Uterine smooth muscle cell (primary cell): ENCODE results near the gene CASP4. TPM values are rescaled to one million over a fixed set of nuclear protein-coding genes. Genes with fewer than 3 reads are reported as not detected.

Source experiments
- total RNA-seq: library from RNA; depleted of rRNA; stranded (reverse); fragments of >200 nt; gene quantifications from 2 replicates; pipeline ENCODE4 v1.2.3, GENCODE V29; 2014

Gene CASP4
- 139 and 163 TPM in 2 replicates for total RNA-seq

DNA sequence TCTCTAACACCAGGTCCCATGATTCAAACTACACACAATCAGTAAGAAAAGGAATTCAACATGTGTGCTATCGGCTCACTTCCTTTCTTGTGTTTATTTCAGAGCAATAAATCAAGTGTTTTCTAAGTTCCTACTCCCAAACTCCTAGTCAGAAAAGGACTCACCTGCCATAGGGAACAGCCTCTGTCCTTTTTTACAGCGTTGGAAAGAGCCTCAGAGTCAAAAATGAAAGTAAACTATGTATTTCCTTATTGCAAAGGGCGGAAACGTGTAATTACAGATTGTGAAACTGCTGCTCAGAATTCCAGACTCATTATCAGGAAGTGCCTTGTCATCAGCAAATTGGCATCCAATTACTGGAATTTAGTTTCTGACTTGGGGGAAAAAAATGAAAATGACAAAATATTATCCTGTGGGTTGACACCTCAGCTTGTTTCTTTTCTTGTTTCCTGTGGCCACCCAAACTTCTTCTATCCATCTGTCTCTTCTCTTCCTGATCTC is at the start of gene CASP4:
TSS of gene CASP4 (minus strand) at position 220 of the 501 bp plus-strand sequence. CDS start at position 171, 49 bp downstream.

DNA sequence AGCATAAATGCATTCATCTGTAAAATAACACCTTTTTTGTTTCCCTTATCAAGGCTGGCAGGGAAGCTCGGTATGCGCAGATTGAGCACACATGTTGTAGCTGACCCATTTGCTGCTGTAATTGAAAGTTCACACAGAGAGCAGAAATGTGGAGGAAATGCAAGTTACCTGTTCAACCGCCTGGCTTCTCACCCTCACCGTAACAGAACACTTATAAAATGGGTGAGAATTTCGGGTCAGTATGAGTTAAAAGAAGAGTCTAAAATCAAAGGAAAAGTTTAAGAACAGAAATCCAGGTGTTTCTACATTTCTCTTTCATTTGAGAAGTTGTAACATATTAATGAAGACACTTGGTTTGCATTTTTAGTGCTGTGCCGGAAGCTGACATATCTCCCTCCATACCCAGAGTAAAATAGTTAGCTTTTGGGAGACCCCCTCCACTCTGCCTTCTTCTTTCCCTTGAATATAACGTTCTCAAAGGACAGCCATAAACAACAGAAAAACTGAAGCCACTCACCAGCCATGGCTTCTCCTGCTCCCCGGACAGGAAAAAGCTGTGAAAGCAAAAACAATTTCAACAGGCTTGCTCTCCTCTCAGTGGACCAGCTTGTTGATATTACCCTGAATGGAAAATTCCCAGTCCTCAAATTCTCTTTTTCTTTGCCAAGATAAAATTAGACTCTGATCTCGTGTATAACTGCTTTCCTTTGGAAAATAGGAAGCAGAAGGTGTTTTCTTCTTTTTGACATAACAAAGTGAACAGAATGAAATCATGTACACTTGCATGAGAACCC is 70.3 kb downstream of the CASP4 start, which contains the start of gene CASP12:
TSS of gene CASP12 (minus strand) at position 570 of the 794 bp plus-strand sequence.

Other genes starting within 250 kb of the CASP4 start
- not detected in 2 replicates for gene CASP12, start 70.1 kb downstream of the CASP4 start, total RNA-seq
- not detected in 2 replicates for gene CASP5, start 54.6 kb upstream of the CASP4 start, total RNA-seq
- gene CASP1, start 66.6 kb upstream of the CASP4 start, total RNA-seq: 8.5 and 10.2 TPM in 2 replicates
- 2.8 and 5.2 TPM in 2 replicates for gene CARD16, start 76.8 kb upstream of the CASP4 start, total RNA-seq
- not detected in 2 replicates for gene CARD18, start 171.2 kb upstream of the CASP4 start, total RNA-seq